Stimulated activated CD4-positive, alpha-beta T cell treated with anti-CD3 and anti-CD28 coated beads, Interleukin-12 subunit alpha, Interleukin-12 subunit beta, amount 100 ng/mL, for 24 hours (primary cell): ENCODE measurements around the gene DROSHA.
"Not testable (repeated sequence)": the region's sequence is repeated elsewhere in the genome, so short reads cannot be mapped to it uniquely, and the experiment has no call there.

Source experiments
- DNase-seq, 2 experiments: peaks; one replicate each; pipeline ENCODE4 v3.0.0-alpha.2; 2020; ENCODE audit warnings: low read depth in 2 of 2

DROSHA gene

DNA sequence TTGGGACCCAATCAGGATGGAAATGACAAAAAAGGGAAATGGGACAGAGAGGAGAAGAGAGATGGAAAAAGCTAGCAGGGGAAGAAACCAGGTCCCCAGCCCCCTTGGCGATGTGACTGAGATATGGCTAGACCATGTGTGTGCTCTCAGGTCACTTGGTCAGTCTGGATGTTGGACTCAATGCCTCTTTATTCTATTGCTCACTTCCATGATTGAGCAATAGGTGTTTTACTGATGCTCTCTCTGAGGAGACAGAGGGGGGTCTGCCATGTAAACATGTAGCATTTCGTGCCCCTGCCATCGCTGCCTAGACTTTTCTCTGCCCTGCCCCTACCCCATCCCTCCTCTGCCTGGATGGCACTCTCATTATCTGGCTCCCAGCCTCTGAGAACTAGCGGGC, 150.6 kb downstream of the DROSHA start:
- DNase-seq: no peak

DNA sequence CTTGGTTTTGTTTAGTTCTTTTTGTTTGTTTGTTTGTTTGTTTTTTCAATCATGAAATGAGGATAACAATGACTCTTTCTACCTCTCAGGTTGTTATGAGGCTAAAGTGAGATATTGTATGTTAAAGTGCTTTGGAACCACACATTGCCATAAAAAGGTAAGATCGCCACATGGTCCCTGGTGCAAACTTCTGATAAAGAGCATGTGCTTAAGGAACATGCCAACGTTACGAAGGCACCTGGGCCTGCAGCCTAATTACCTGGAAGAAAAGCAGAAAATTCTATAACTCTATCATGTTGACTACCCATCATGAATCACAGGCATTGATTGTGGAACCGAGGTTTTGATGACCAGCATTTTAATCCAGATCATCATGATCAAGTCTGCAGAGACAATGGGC, 151.8 kb downstream of the DROSHA start:
- no peak for DNase-seq

DNA sequence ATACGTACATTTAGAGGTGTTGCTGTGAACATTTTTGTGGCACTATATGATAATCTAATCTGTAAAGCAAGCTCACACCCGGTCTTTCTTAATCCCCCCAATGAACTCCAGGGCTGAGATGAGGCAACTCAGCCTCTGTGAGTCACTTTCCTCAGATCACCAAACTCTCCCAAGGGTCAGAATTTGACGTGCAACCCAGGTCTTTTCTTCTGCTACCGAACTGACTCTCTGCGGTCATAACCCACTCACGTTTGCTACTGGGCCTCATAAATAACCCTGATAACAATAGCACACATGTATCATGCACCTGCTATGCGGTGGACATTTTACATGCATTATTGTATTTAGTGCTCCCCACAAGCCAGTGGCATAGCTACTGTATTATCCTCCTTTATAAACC, 153.1 kb downstream of the DROSHA start:
- no peak for DNase-seq

- DNase-seq: no peak
These were observed 153.8 kb downstream of the DROSHA start for GRCh38 chr5:31378136-31378535.

DNA sequence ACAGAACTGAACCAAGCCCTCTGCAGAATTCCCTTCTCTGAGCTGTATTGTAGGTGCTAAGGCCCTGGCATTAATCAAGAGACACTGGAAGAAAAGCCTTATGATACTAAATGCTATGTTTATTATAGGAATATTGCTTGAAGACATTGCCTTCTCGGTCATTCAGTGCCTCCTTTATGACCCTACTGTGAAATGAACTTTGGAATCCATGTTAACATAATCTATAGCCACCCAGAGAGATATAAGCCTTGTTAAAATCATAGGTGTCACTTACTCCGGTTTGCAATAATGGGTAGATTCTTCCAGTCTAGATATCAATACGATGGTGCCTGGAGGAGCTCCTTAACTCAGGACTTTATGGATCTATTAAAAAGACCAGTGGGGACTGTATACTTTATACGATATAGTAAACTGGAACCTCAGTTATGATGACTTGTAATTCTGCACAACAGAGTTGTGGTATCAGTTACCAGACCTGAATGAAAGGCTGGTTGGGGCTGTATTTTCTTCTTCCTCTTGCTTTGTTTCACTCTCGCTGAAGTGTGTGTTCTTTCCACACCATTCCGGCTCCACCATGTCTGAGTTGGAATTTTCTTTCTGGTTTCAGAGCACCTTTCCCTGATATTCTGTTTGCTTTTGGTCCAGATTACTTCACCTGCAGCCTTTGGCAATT, 154.5 kb downstream of the DROSHA start:
- DNase-seq: no peak

- no peak for DNase-seq
These were observed 155.7 kb downstream of the DROSHA start for GRCh38 chr5:31375999-31376720.

DNA sequence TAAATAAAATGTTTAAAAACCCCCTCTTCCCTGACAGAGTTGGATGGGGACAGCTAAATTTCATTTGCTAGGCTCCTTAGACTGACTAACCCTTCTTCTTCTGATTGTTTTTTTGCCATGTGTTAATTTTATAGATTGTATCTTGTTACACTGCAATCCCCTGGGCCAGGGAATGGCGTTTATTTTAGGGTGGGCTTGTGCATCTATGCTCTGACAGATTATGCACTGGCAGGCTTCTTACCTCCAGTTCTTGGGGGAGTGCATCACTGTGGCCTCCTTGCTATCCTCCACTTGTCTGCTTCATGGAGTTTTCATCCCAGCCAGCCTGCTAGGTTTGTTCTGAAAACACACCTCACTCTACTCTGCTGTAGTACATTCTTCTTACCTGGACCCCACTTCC, 159.8 kb downstream of the DROSHA start:
- no peak for DNase-seq

- no peak for DNase-seq
These were observed 165.0 kb downstream of the DROSHA start for GRCh38 chr5:31366941-31367340.

- DNase-seq: no peak
These were observed 166.1 kb downstream of the DROSHA start for GRCh38 chr5:31365776-31366175.

- no peak for DNase-seq
These were observed 166.8 kb downstream of the DROSHA start for GRCh38 chr5:31364881-31365636.

DNA sequence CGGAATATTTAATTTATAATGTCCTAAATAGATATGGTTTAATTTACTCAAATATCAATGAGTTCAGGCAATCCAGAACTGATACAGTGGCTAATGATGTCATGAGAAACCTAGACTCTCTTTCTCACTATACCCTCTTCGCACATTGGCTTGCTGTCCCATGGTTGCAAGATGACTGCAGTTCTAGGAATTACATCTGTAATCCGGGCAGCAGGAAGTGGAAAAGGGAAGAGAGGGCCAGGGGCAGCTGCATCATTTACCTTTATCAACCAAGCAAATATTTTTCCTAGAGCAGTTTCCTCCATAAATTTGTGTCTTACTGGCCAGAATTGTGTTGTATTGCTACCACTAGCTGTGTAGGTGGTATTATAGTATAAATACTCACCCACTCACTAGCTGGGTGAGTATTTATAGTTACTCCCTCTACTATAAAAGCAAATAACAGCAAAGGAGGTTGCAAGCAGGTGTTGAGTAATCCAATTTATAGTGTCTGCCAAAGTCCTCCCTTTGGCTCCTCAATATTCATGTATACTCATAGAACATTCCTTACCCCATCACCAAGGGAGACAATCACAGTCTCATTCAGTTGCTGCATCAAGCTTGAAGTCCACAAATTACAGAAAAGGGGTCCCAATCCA, 168.8 kb downstream of the DROSHA start:
- no peak for DNase-seq

DNA sequence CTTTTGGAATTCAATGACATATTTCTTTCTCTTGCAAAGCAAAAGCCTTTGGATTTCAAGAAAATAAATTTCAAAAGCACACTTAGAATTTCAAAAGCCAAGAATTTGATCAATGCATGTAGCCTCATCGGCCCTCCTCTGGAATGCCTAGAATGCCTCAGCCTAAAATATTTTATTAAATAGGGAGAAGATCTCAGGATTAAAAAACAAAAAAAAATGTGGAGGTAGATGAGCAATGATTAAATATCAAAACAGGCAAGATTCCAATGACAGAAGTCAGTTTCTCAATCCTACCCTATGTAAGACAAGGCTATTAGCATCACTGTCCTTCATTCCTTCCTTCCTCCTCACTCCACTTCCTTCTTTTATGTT, 169.4 kb downstream of the DROSHA start:
- no peak for DNase-seq

DNA sequence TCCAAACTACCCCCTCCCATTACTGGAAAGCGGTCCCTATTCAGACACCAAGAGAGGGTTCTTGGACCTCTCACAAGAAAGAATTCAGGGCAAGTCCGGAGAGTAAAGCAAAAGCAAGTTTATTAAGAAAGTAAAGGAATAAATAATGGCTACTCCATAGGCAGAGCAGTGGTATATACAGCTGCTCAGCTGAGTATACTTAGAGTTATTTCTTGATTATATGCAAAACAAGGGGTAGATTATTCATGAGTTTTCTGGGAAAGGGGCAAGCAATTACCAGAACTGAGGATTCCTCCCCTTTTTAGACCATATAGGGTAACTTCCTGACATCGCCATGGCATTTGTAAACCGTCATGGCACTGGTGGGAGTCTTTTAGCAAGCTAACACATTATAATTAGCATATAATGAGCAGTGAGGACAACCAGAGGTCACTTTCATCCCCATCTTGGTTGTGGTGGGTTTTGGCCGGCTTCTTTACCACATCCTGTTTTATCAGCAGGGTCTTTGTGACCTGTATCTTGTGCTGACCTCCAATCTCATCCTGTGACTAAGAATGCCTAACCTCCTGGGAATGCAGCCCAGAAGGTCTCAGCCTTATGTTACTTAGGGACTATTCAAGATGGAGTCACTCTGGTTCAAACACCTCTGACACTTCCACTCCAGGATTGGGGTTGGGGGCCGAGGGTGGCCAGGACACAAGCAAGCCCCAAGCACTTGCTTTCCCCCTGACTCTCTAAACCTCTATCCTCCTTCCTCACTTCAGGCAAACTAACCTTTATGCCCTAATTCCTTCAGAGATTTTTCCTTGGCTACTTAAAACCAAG, 170.0 kb downstream of the DROSHA start:
- not testable (repeated sequence) for DNase-seq

- DNase-seq: no peak
These were observed 170.7 kb downstream of the DROSHA start for GRCh38 chr5:31361234-31361633.

DNA sequence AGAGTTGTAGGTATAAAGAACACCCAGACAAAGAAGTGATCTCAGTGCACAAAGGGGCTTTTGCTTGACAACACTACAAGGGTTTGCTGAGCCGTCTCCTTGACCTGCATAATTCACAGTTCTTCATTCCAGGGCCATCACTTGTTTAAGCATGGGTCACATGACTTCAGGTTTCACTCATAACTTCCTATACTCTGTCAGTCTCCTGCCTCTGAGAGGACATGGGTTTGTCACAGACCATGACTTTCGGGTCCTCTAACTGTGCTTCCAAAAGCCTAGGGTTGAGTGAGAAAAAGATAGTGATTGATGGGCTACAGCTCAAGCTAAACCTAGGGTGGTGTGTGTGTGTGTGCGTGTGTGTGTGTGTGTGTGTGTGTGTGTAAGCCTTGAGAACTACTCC, 172.1 kb downstream of the DROSHA start:
- DNase-seq: no peak

DNA sequence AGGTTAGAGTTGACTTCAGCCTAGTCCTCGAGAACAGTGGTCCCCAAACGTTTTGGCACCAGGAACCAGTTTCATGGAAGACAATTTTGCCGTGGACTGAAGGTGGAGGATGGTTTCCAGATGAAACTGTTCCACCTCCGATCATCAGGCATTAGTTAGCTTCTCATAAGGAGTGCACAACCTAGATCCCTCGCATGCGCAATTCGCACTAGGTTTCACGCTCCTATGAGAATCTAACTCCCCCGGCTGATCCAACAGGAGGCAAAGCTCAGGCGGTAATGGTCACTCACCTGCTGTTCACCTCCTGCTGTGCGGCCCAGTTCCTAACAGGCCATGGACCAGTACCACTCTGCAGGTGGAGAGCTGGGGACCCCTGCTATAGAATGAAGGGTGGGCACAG, 174.9 kb downstream of the DROSHA start:
- no peak for DNase-seq

DNA sequence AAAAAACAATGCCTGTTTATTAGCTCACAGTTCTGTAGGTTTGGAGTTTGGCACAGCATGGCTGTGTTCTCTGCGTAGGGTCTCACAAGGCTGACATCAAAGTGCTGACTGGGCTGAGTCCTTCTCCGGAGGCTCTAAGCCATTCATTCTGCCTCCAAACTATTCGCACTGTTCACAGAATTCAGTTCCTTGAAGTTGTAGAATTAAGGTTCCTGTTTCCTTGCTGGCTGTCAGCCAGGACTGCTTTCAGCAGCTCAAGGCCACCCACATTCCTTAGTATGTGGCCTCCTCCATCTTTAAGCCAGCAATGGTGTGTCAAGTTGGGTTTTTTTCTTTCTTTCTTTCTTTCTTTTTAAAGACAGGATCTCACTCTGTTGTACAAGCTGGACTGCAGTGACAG, 176.6 kb downstream of the DROSHA start:
- DNase-seq: no peak
